SK-N-SH (cell line): ENCODE results near the gene SLIT1. TPM values are rescaled to one million over a fixed set of nuclear protein-coding genes. Genes with fewer than 3 reads are reported as not detected.

ENCODE experiments used
- CTCF ChIA-PET: fragments of 300-600, 350-600 bp; formaldehyde crosslinking; extraction: SDS; loops from one replicate; lab custom pipeline; 2021; lab: Yijun Ruan, JAX
- POLR2A ChIA-PET: fragments of 350-600 bp; sonication (Branson Sonifier 250); formaldehyde crosslinking; extraction: SDS; loops from one replicate; lab custom pipeline; 2020; ENCODE audit warnings: antibody characterized with exemption, inconsistent platforms; lab: Yijun Ruan, JAX
- DNase-seq: peaks from one replicate; pipeline ENCODE4 v3.0.0; 2012
- H2AFZ ChIP-seq: fragments of 200-600 bp; sonication (generic); 2 replicates; pipeline ENCODE4 v1.8.1; 2016; ENCODE audit warnings: antibody characterized with exemption, mild to moderate bottlenecking, low read depth
- H3F3A ChIP-seq: fragments of 200-600 bp; sonication (generic); replicated peaks from 2 replicates; pipeline ENCODE3; 2016; ENCODE audit warnings: antibody characterized with exemption, mild to moderate bottlenecking; ENCODE audit not compliant: insufficient read depth
- H3K27ac ChIP-seq, 2 experiments: fragments of 200-500 bp in 1 of 2; fragments of 200-600 bp in 1 of 2; sonication (Bioruptor generic) in 1 of 2; sonication (generic), shearing (Covaris generic) in 1 of 2; 2 replicates each; pipeline versions ENCODE4 v1.5.1 to v1.6.1; 2014 to 2016; ENCODE audit warnings: low read depth in 2 of 2, inconsistent platforms in 1 of 2, low read length in 1 of 2, mild to moderate bottlenecking in 1 of 2, mixed read lengths in 1 of 2
- H3K27me3 ChIP-seq: fragments of 200-600 bp; sonication (generic), shearing (Covaris generic); 2 replicates; pipeline ENCODE4 v1.6.1; 2016; ENCODE audit warnings: mixed run types; ENCODE audit not compliant: insufficient read depth
- H3K36me3 ChIP-seq, 2 experiments: fragments of 200-500 bp in 1 of 2; fragments of 200-600 bp in 1 of 2; sonication (Bioruptor generic) in 1 of 2; sonication (generic) in 1 of 2; replicated peaks in 1 of 2; 2 replicates each; pipeline versions ENCODE3 to v1.5.1; 2014 to 2016; ENCODE audit warnings: low read length in 1 of 2, mild to moderate bottlenecking in 1 of 2; ENCODE audit not compliant: insufficient read depth in 2 of 2, control insufficient read depth in 1 of 2
- H3K4me1 ChIP-seq, 2 experiments: fragments of 200-500 bp in 1 of 2; fragments of 200-600 bp in 1 of 2; sonication (Bioruptor generic) in 1 of 2; sonication (generic), shearing (Covaris generic) in 1 of 2; 2 replicates each; pipeline versions ENCODE4 v1.5.1 to v1.6.1; 2014 to 2016; ENCODE audit warnings: low read depth in 1 of 2, low read length in 1 of 2, mixed run types in 1 of 2; ENCODE audit not compliant: insufficient read depth in 2 of 2, control insufficient read depth in 1 of 2
- H3K4me2 ChIP-seq: fragments of 200-600 bp; sonication (generic), shearing (Covaris generic); 2 replicates; pipeline ENCODE4 v1.6.1; 2017; ENCODE audit warnings: mixed run types
- H3K4me3 ChIP-seq, 2 experiments: fragments of 200-500 bp in 1 of 2; fragments of 200-600 bp in 1 of 2; sonication (Bioruptor generic) in 1 of 2; sonication (generic), shearing (Covaris generic) in 1 of 2; 2 replicates each; pipeline versions ENCODE4 v1.5.1 to v1.8.1; 2014 to 2016; ENCODE audit warnings: low read depth in 2 of 2, inconsistent platforms in 1 of 2, low read length in 1 of 2, mild to moderate bottlenecking in 1 of 2, mixed read lengths in 1 of 2, moderate library complexity in 1 of 2
- H3K79me2 ChIP-seq: fragments of 200-600 bp; sonication (generic); 2 replicates; pipeline ENCODE4 v1.8.1; 2017; ENCODE audit warnings: mild to moderate bottlenecking; ENCODE audit not compliant: insufficient read depth
- H3K9ac ChIP-seq: fragments of 200-600 bp; sonication (generic); 2 replicates; pipeline ENCODE4 v1.6.1; 2017; ENCODE audit warnings: mixed run types
- H3K9me2 ChIP-seq: fragments of 200-600 bp; sonication (generic); 2 replicates; pipeline ENCODE4 v1.6.1; 2017; ENCODE audit warnings: mixed run types
- H3K9me3 ChIP-seq: fragments of 200-600 bp; sonication (generic); 2 replicates; pipeline ENCODE4 v1.6.1; 2017; ENCODE audit warnings: mixed run types, mild to moderate bottlenecking, moderate library complexity
- H4K20me1 ChIP-seq: fragments of 200-600 bp; sonication (generic); 2 replicates; pipeline ENCODE4 v1.6.1; 2017; ENCODE audit warnings: mild to moderate bottlenecking, mixed run types; ENCODE audit not compliant: insufficient read depth
- CTCF ChIP-seq: fragments of 200-600 bp; sonication (generic); IDR thresholded peaks from 2 replicates; pipeline ENCODE4 v1.6.1; 2017; ENCODE audit warnings: antibody characterized with exemption, mild to moderate bottlenecking, moderate library complexity
- EZH2phosphoT487 ChIP-seq: fragments of 200-600 bp; sonication (generic); IDR thresholded peaks from 2 replicates; pipeline ENCODE4 v1.6.1; 2017; ENCODE audit warnings: low read depth, mixed run types, mild to moderate bottlenecking, antibody characterized with exemption, moderate library complexity, borderline replicate concordance
- IRF3 ChIP-seq: fragments of 150-350 bp; IDR thresholded peaks from 2 replicates; pipeline ENCODE4 v1.6.1; 2016; ENCODE audit warnings: mild to moderate bottlenecking, low read depth, low read length
- JUND ChIP-seq: IDR thresholded peaks from 2 replicates; pipeline ENCODE4 v1.4.0; 2012
- MEF2A ChIP-seq: IDR thresholded peaks from 2 replicates; pipeline ENCODE4 v1.4.0; 2012; ENCODE audit warnings: low read depth, borderline replicate concordance
- MXI1 ChIP-seq: IDR thresholded peaks from 2 replicates; pipeline ENCODE4 v1.6.1; 2012; ENCODE audit warnings: mild to moderate bottlenecking, low read depth, low read length, improper control_type of control experiment
- NFIC ChIP-seq: IDR thresholded peaks from 2 replicates; pipeline ENCODE4 v1.4.0; 2012; ENCODE audit warnings: borderline replicate concordance
- NRF1 ChIP-seq: IDR thresholded peaks from 2 replicates; pipeline ENCODE4 v1.6.1; 2012; ENCODE audit warnings: low read depth, mild to moderate bottlenecking, low read length
- POLR2AphosphoS5 ChIP-seq: IDR thresholded peaks from 2 replicates; pipeline ENCODE4 v1.6.1; 2012; ENCODE audit warnings: low read depth, low read length
- RAD21 ChIP-seq: IDR thresholded peaks from 2 replicates; pipeline ENCODE4 v1.6.1; 2012; ENCODE audit warnings: mild to moderate bottlenecking, low read length
- RCOR1 ChIP-seq: fragments of 150-350 bp; IDR thresholded peaks from 2 replicates; pipeline ENCODE4 v1.6.1; 2017; ENCODE audit warnings: antibody characterized with exemption, low read length
- REST ChIP-seq: IDR thresholded peaks from 2 replicates; pipeline ENCODE4 v1.6.1; 2012; ENCODE audit warnings: mild to moderate bottlenecking, low read depth, low read length, moderate library complexity
- RFX5 ChIP-seq: IDR thresholded peaks from 2 replicates; pipeline ENCODE4 v1.6.1; 2012; ENCODE audit warnings: mild to moderate bottlenecking, improper control_type of control experiment, low read length
- TCF12 ChIP-seq: IDR thresholded peaks from 2 replicates; pipeline ENCODE4 v1.4.0; 2012
- WGBS: methylation state at CpG from one replicate; pipeline ENCODE4 v1.1.6; 2017; ENCODE audit warnings: low lambda C conversion rate; 5-methylcytosine and 5-hydroxymethylcytosine counted together
- polyA plus RNA-seq, 3 experiments: library from polyadenylated mRNA; depleted of rRNA; stranded (reverse); fragments of >200 nt; gene quantifications; 2 replicates each; pipeline ENCODE4 v1.2.3, GENCODE V29; 2012

Gene SLIT1
- polyA plus RNA-seq, 1 of the 3 experiments (the other 2 are of a cell fraction) = 0.05 TPM

- Histone ChIP-seq H4K20me1 (no peaks in the 10 kb centered on the region), H3K79me2 (no peaks in the 10 kb centered on the region), H3K9me2 (no peaks in the 10 kb centered on the region), H3K27me3 (no peaks in the 10 kb centered on the region), H3K27ac (no peak overlapping the region), H3K4me1 (peaks cover 0 to 4% of the 10 kb centered on the region in 2 experiments; a peak in 1 of 4 replicates), H3K4me2 (no peak overlapping the region), H3K9ac (no peak overlapping the region), H2AFZ (no peak overlapping the region), H3F3A (no peaks in the 10 kb centered on the region), H3K4me3 (no peak overlapping the region), H3K36me3 (peaks cover 10 to 19% of the 10 kb centered on the region in 2 experiments), H3K9me3 (no peaks in the 10 kb centered on the region)
- no peak for DNase-seq
- ChIA-PET CTCF (interaction anchor here (0.6 to 3.3 kb wide), 5 partner anchors 10 to 191 kb away, joined by 3 to 17 read pairs (median 3); no protein-coding TSS in a partner anchor), POLR2A (no interaction called here)
- TF ChIP-seq NFIC (no peak), POLR2AphosphoS5 (no peak), RFX5 (no peak), REST (no peak), RCOR1 (no peak), MXI1 (no peak), NRF1 (no peak), RAD21 (no peak), EZH2phosphoT487 (no peak), TCF12 (no peak), CTCF (no peak), JUND (no peak), MEF2A (no peak), IRF3 (no peak)
- WGBS = 96% methylated on average over 3 of the region's 3 CpGs
Measured at GRCh38 chr10:97228130-97228774, 42.5 kb upstream of the SLIT1 start.
